ENCODE results near the gene TOM1.

GRCh38 chr22:35269630-35270029 lies 30.1 kb upstream of the TOM1 start:
- TF ChIP-seq MYC (IDR thresholded peaks at IDR 0.05; ENCODE audit: insufficient read depth, insufficient read length, insufficient replicate concordance, low read length, severe bottlenecking) (no peak), USF2 (IDR thresholded peaks at IDR 0.05; ENCODE audit: borderline replicate concordance, low read depth, low read length) (no peak), KDM1A (IDR thresholded peaks at IDR 0.05; ENCODE audit: borderline replicate concordance) (no peak), EZH2 (IDR thresholded peaks at IDR 0.05; ENCODE audit: borderline replicate concordance, control insufficient read depth, low read depth, low read length) (no peak), EP300 (IDR thresholded peaks at IDR 0.05; ENCODE audit: borderline replicate concordance in 1 of 2, control insufficient read depth in 1 of 2, low read depth in 2 of 2, low read length in 2 of 2) (no peak), SMC3 (IDR thresholded peaks at IDR 0.05; ENCODE audit: borderline replicate concordance, low read length) (no peak), CHD2 (IDR thresholded peaks at IDR 0.05; ENCODE audit: borderline replicate concordance, low read depth, low read length) (no peak), RUNX3 (IDR thresholded peaks at IDR 0.05; ENCODE audit: low read length) (no peak), CHD4 (IDR thresholded peaks at IDR 0.05) (no peak), ZSCAN29 (IDR thresholded peaks at IDR 0.05) (no peak), SREBF2 (IDR thresholded peaks at IDR 0.05; ENCODE audit: low read length) (no peak), ELK1 (IDR thresholded peaks at IDR 0.05; ENCODE audit: low read depth, low read length) (no peak), NR2C2 (IDR thresholded peaks at IDR 0.05; ENCODE audit: borderline replicate concordance, control insufficient read depth, insufficient read length, low read depth) (no peak)
- TF ChIP-seq, protein P1, sequence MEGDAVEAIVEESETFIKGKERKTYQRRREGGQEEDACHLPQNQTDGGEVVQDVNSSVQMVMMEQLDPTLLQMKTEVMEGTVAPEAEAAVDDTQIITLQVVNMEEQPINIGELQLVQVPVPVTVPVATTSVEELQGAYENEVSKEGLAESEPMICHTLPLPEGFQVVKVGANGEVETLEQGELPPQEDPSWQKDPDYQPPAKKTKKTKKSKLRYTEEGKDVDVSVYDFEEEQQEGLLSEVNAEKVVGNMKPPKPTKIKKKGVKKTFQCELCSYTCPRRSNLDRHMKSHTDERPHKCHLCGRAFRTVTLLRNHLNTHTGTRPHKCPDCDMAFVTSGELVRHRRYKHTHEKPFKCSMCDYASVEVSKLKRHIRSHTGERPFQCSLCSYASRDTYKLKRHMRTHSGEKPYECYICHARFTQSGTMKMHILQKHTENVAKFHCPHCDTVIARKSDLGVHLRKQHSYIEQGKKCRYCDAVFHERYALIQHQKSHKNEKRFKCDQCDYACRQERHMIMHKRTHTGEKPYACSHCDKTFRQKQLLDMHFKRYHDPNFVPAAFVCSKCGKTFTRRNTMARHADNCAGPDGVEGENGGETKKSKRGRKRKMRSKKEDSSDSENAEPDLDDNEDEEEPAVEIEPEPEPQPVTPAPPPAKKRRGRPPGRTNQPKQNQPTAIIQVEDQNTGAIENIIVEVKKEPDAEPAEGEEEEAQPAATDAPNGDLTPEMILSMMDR (IDR thresholded peaks at IDR 0.05 in 2 of 3, conservative IDR thresholded peaks at IDR 0.05 in 1 of 3; ENCODE audit: control insufficient read depth in 2 of 3, extremely low read depth in 1 of 3, insufficient read depth in 1 of 3, low read depth in 3 of 3, low read length in 3 of 3), result no peak

Data from GM12878 (cell line).